ENCODE data around the gene NEXN.

DNA sequence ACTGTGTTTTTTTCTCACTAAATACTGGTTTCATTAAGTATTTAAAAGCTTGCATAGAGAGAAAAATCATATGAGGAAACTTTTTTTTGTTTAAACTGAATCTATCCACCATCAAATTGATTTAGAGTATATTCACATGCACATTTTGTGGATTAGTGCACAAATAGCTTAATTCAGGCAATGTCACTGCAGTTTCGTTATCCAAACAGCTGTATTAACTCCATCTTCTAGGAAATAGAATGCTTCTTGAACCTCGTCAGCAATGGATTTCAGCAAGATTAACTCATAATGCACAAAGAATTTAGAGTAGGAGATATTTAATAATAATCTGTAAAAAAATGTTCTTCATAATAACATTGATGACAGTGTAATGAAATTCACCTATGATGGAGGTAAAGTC, 37.5 kb downstream of the NEXN start:
- TF ChIP-seq EZH2 (IDR thresholded peaks at IDR 0.05): no peak
- TF ChIP-seq CTCF (IDR thresholded peaks at IDR 0.05 in 2 of 3, conservative IDR thresholded peaks at IDR 0.05 in 1 of 3; ENCODE audit: borderline replicate concordance in 1 of 3, insufficient read depth in 1 of 3, low read depth in 2 of 3, low read length in 2 of 3): no peak
- TF ChIP-seq SP1 (IDR thresholded peaks at IDR 0.05; ENCODE audit: low read depth): no peak
- TF ChIP-seq, protein P1, sequence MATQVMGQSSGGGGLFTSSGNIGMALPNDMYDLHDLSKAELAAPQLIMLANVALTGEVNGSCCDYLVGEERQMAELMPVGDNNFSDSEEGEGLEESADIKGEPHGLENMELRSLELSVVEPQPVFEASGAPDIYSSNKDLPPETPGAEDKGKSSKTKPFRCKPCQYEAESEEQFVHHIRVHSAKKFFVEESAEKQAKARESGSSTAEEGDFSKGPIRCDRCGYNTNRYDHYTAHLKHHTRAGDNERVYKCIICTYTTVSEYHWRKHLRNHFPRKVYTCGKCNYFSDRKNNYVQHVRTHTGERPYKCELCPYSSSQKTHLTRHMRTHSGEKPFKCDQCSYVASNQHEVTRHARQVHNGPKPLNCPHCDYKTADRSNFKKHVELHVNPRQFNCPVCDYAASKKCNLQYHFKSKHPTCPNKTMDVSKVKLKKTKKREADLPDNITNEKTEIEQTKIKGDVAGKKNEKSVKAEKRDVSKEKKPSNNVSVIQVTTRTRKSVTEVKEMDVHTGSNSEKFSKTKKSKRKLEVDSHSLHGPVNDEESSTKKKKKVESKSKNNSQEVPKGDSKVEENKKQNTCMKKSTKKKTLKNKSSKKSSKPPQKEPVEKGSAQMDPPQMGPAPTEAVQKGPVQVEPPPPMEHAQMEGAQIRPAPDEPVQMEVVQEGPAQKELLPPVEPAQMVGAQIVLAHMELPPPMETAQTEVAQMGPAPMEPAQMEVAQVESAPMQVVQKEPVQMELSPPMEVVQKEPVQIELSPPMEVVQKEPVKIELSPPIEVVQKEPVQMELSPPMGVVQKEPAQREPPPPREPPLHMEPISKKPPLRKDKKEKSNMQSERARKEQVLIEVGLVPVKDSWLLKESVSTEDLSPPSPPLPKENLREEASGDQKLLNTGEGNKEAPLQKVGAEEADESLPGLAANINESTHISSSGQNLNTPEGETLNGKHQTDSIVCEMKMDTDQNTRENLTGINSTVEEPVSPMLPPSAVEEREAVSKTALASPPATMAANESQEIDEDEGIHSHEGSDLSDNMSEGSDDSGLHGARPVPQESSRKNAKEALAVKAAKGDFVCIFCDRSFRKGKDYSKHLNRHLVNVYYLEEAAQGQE (IDR thresholded peaks at IDR 0.05; ENCODE audit: low read depth): no peak
- no peak for TF ChIP-seq POLR2A (IDR thresholded peaks at IDR 0.05; ENCODE audit: borderline replicate concordance, extremely low read depth, insufficient read depth, insufficient read length)
- TF ChIP-seq RAD21 (IDR thresholded peaks at IDR 0.05; ENCODE audit: low read depth): no peak
- no peak for TF ChIP-seq SRF (IDR thresholded peaks at IDR 0.05; ENCODE audit: low read depth)
- TF ChIP-seq ZFX (IDR thresholded peaks at IDR 0.05): no peak
